HG02938 (cell line): ENCODE results near the gene KSR2.
A peak's percentile ranks its signal among the peaks of the same experiment; 100 is the strongest.
"Not testable (repeated sequence)": the region's sequence is repeated elsewhere in the genome, so short reads cannot be mapped to it uniquely, and the experiment has no call there.

Experiments used
- ATAC-seq: cut with Tn5 transposase; IDR thresholded peaks from one replicate; pipeline ENCODE4 v1.9.1; 2021; ENCODE audit warnings: mild to moderate bottlenecking, moderate library complexity; ENCODE audit not compliant: unreplicated experiment

KSR2 gene

DNA sequence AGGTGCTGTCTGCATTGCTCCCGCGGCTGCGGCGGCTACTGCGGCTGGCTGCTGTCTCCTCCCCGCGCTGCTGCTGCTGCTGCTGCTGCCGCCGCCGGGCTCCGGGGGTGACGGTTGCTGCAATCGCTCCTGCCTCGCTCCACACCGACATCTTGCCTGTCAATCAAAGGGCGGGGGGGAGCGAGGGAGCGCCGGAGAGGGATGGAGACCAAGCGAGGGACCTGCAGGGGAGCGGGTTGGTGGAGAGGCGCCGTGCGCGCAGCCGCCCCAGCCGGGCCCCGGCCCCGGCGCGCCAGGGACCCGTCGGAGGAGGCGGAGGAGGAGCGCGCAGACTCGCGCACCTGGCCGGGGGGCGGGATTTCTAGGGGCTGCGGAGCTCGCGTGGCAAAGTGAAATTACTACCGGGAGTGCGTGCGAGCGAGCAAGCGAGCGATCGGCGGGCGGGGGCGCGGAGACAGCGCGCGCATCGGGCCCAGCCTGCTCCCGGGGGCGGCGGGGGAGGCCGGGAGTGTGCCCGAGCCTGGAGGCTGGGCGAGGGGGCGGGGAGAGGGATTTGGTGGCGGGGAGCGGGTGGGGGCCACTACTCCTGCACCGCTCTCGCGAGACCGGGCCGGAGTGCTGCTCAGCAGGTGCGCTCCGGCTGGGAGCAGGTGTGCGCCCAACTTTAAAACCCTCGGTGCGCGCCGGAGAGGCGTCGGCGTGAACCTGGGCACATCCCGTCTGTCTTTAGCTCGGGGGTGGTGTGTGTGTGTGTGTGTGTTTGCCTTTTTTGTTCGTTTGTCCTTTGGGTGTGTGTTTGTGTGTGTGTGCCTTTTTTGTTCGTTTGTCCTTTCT lies at the start of gene KSR2:
Gene KSR2, minus strand, starts transcription at position 165 of the 834 bp plus-strand sequence. CDS start 735 bp downstream, outside the sequence.
- ATAC-seq: peak; percentile 66

DNA sequence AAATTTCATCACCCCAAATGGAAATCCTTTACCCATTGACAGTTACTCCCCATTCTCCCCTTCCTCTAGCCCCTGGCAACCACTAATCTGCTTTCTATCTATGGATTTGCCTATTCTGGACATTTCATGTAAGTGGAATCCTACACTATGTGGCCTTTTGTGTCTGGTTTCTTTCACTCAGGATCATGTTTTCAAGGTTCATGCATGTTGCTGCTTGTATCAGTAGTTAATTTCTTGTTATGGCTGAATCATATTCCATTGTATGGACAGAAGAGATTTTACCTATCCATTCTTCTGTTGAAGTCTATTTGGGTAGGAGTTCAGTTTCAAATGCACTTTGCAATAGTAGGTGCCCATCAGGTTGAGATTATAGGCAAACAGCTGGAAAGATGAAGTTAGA lies 49.1 kb upstream of the KSR2 start:
- ATAC-seq: no peak

DNA sequence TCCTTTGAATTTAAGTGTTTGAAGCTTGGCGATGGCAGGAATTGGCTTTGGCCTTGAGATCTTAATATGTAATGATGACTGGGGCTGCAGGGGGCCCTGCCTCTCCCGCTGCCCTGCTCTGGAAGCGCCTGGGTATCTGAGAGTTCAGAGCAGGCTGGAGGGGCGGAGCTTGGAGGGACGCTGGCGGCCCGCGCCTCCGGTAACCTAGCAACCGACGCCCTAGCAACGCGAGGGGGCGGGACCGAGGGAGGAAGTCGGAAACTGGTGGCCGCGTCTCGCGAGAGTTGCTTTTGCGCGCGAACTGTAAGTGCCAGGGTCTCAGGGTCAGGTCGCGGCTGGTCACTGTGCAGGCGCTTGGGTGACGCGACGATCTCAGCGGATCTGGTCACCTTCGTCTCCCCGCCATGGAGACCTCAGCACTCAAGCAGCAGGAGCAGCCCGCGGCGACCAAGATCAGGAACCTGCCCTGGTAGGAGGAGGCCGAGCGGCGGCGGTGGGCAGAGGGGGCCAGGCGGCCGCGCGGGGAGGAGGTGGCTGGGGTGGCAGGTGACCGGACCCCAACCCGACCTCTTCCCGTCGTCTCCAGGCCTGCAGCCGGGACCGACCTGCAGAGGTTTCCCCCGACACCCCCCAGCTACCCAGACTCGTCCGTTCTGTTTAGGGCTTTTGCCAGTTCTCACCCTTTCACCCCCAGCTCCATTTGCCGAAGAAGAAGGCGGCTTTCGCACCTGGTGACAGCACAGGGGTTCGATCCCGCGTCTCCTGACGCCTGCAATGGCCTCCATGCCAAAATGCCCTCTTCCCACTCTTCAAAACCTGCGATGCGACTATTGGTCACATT lies 47.9 kb upstream of the KSR2 start, which contains the start of gene RFC5:
Gene RFC5, plus strand, starts transcription at position 280 of the 841 bp plus-strand sequence. Its CDS starts 125 bp downstream, at position 405.
- peak; percentile 97 for ATAC-seq

DNA sequence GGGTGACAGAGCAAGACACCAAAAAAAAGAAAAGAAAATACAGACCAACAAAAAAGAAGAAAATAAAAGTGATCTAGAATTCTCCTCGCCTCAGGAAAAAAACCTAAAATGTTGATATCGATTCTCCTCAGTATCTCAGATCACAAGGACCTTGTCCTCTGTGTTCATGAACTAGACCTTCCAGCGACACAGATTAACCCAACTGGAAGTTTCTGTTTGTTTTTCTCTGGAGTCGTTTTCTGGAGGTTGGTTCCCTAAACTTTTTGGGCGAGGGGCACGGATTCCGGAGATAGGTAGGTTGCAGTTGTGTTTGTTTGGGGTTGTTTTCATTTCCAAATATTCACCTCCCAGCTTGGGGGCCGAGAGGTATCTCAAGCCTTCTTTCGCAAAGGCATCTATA lies 47.2 kb upstream of the KSR2 start:
- no peak for ATAC-seq

DNA sequence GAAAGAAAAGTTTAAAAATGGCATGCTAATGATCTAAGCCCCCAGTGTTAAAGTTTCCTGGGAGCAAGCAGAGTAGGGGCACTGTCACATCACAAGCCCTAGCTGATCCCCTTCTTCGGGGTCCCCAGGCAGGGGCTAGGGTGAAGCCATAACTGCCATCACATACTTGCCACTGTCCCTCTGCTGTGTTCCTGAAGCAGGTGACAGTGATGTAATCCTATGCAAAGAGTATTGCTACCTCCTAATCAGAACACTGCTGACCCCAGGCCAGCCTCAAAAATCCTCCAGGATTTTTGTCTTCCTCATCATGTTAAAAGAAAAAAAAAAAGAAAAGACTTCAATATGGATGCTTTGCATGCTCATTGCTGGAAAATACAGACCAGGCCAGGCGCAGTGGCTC lies 46.5 kb upstream of the KSR2 start:
- ATAC-seq: no peak

DNA sequence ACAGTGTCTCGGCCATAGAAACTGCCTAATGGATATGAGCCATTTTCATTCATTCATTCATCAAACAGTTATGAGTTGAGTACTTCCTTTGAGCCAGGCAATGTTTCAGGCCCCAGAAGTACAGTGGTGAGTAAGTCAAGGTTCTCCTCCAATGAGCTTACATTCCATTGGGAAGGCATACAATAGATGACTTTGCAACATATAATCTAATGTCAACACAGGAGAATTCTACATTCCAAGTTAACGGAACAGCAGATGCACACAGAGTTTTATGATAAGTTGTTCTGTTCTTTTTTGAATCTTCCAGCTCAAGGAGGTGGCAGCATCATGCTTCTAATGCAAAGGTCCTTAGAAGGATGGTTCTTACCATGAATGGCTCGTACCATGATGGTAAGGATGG lies 44.5 kb upstream of the KSR2 start:
- no peak for ATAC-seq

DNA sequence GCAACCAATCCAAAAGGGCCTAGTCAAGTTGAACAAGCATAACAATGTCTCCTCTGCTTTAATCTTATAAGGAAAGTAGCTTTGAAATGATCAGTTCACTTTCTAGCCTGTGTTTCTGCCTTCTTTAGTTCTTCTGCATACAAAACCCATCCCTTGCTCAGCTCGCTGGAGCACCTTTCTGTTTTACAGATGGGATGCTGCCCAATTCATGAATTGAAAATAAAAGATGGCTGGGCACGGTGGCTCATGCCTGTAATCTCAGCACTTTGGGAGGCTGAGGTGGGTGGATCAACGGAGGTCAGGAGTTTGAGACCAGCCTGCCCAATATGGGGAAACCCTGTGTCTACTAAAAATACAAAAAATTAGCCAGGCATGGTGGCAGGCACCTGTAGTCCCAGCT lies 43.2 kb upstream of the KSR2 start:
- no peak for ATAC-seq

DNA sequence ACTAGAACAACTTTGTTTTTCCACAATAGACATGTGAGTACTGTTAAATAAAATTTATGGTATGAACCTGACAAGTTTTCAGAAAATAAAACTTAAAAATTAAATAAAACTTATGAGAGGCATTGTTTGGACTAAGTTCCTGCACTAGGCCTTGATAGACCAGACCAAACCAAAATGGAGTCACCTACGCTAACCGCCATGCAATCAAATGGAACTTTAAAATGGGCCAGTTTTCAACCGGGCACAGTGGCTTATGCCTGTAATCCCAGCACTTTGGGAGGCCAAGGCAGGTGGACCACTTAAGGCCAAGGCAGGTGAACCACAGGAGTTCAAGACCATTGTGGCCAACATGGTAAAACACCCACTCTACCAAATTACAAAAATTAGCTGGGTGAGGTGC lies 42.6 kb upstream of the KSR2 start:
- no peak for ATAC-seq

DNA sequence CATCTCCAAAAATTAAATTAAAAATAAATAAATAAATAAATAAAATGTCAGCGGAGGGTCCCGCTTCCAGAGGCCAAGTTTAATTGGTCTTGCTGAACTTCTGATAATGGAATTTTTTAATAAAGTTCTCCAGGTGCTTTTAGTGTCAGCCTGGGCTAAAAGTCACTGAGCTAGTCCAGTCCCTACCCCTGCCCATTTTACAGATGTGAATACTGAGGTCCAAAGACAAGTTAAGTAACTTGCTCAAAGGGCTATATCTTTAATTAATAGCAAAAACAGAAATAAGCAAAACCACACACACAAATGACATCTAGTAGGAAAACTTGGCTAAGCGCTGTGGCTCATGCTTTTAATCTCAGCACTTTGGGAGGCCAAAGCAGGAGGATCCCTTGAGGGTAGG lies 42.1 kb upstream of the KSR2 start:
- no peak for ATAC-seq

DNA sequence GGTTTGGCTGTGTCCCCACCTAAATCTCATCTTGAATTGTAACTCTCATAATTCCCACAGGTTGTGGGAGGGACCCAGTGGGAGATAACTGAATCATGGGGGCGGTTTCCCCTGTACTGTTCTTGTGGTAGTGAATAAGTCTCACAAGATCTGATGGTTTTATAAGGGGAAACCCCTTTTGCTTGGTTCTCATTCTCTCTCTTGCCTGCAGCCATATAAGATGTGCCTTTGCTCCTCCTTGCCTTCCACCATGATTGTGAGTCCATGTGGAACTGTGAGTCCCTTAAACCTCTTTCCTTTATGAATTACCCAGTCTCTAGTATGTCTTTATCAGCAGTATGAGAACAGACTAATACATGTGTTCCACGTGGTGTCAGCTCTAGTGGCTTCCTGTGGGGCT lies 31.0 kb upstream of the KSR2 start:
- ATAC-seq: not testable (repeated sequence)

DNA sequence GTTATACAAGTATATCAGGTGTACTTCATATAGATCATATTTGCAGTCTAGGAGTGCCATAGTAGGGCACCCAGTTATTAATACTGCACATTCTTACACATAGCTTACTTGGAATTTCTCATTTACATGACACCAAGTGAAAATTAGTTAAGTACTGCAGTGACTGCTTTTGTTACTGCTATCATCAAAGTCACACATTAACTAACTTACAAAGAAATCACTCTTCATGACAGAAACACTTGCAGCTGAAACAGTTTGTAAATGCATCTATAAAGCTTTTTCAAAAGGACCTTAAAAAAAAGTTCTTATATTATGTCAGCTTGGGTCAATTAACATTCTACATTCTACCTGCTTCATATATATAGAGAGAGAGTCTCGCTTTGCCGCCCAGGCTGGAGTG lies 29.9 kb upstream of the KSR2 start:
- no peak for ATAC-seq

DNA sequence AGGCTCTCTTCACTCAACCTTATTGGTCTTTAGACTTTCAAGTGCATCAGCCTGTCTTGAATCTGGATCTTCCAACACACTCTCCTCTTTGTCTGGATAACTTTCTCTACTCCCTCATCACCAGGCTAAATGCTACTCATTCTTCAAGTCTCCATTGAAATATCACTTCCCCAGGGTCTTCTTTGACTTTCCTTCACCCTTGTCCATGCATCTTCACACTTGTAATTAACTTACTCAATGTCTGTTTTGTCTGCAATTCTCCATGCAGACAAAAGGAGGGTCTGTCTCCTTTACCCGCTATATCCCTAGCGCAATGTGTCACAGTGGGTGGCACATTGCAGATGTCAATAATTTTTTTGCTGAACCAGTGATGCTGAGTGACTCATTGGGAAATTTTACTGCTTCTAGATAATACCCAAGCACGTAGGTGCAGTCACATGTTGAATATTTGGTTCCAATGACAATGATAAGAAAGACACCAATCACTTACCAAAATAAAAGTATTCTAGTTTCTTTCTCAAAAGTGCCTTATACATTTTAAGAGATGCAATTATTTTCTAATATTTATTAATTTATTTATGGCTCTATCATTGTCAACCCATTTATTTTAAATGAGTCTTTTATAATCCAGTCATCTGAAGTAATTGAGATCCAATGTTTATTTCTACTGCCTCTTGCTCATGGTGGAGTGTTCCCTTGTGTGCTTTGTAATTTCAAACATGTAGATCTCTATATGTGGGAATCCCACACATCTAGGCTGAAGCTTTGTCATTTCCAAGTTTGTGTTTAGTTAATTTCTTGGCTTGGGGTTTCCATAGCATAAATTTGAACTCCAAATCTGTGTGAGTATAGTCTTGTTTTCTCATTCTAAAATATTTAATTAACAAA lies 26.0 kb upstream of the KSR2 start:
- no peak for ATAC-seq

DNA sequence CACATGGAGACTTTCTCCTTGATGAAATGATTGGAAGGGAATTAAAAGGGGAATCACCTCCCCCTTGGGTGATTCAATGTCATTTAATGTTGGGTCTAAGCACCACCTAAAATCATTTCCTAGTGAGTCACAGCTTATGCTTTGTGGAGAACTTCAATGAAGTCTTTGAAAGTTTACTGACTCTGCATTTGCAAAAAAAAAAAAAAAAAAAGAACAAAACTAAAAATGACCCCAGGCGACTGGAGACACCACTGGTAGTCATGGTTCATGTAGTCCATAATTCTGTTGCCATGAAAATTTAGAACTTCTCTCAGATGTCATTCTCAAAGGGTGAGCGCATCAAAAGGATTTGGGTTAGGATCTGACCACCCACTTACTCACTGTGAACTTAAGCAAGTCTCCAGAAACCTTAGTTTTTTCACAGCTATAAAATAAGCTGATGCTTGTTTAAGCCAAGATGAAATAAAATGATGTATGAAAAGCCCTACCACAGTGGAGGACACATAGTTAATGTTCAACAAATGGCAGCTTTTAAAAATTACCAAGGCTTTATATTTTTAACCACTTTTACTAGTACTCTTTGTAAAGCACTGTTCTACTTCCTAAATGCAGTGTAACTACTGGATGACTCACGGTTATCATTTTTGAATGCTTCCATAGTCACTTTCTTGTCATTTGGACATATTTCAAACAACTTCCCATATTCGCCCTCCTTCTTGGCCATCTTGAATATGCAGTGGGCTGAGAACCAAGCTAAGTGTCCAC lies 18.1 kb upstream of the KSR2 start:
- no peak for ATAC-seq

DNA sequence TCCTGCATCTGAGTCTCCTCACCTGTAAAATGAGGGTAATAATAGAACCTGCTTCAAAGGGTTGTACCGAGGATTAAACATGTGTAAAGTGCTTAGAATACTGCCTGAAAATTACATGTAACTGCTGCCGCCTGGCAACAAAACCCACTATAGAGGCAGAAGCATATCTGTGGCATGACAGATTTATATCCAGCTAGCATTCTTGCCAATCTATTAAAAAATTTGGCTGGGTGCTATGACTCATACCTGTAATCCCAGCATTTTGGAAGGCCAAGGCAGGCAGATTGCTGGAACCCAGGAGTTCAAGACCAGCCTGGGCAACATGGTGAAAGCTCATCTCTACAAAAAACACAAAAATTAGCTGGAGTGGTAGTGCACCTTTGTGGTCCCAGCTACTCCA lies 16.4 kb upstream of the KSR2 start:
- no peak for ATAC-seq

DNA sequence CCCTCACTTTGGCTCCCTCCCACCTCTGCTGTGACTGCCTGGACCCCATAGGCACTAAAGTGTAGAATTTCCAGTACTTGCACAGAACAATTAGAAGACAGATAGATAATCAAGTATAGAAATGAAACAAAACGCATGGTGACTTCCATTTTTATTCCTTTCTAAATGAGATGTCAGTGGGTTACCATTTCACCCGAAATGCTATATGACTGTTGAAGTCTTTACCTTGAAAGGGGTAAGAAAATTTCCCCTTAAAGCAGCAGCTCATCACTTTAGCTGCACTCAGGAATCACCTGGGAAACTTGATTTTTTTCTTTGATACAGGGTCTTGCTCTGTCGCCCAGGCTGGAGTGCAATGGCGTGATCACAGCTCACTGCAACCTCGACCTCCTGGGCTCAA lies 12.5 kb upstream of the KSR2 start:
- no peak for ATAC-seq

DNA sequence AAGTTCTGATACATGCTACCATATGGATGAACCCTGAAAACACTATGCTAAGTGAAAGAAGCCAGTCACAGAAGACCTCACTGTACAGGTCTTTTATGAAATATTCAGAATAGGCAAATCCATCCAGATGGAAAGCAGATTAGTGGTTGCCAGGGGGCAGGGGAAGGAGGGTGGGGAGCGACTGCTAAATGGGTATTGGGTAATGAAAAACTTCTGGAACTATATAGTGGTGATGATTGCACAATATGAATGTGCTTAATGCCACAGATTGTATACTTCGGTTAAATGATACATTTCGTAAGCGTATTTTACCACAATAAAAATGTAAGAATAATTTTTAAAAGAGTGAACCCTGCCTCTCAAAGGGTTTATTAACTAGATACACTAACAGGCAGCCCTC lies 11.8 kb upstream of the KSR2 start:
- ATAC-seq: no peak

DNA sequence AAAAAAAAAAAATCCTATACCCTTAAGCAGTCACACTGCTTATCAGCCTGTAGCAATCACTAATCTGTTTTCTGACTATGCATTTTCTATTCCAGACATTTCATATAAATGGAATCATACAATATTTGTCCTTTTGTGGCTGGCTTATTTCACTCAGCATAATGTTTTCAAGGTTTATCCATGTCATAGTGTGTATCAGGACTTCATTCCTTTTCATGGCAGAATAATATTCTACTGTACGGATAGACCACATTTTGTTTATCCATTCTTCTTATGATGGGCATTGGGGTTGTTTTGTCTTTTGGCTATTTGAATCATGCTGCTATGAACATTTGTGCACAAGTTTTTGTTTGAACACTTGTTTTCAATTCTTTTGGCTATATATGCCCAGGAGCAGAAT lies 8.6 kb upstream of the KSR2 start:
- ATAC-seq: no peak

DNA sequence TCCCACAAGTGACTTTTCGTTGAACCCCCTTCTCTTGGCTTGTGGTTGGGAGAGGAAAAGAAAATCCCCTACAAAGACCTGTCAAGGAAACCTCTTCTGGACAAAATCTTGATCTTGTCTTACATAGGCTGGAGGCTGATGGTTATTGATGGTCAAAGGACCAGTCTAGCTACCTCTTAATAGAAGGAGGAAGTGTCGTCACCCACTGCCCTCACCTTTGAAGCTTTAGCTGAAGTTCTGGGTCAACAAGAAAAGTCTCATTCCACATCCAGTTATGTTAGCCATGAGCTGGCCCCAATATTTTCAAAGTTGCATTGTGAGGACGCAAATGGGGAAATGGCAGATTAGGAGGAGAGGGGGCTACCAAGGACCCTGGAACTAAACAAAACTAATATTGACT lies 6.2 kb upstream of the KSR2 start:
- no peak for ATAC-seq

DNA sequence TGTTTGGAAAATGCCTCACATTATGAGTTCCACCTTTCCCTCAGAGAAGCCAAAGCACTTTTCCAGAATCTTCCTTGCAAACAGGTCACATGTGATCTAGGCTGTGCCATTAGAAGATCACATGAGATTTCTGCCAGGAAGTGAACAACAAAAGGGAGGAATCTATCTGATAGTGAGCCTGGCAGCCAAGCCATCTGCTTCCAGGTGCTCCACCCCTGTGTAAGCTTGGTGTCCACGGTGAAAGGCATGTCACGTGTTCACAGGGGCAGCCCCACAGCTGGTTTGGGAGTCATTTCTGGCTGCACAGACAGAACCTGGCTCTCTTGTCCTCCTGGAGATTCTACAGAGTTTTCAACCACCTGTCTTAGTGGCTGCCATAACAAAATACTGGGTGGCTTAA lies 3.5 kb upstream of the KSR2 start:
- ATAC-seq: no peak

DNA sequence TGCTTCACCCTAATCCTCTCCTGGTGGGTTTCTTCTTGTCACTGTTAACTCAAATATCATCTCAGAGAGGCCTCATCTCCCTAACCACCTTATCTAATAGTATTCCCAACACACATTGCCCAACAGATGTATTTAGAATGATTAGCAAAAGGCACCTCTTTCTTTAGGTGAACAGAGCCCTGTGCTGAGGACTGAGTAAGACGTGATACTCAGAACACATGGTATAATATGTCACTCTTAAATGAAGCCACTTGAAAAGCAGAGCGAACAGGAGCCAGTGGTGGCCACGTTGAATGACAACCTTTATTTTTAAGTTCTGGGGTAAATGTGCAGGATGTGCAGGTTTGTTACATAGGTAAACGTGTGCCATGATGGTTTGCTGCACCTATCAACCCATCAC lies 1.5 kb upstream of the KSR2 start:
- no peak for ATAC-seq
